HAP-1 (cell line): ENCODE measurements around the gene CBFA2T3.

Source experiments
- DNase-seq, 2 experiments: peaks; one replicate each; pipeline ENCODE4 v3.0.0-alpha.2; 2016 to 2020; ENCODE audit warnings: low spot score in 2 of 2
- H3K27me3 ChIP-seq: fragments of 250-450 bp; sonication (Bioruptor Pico); 2 replicates; pipeline ENCODE4 v1.5.1; 2020; ENCODE audit warnings: low read depth, mild to moderate bottlenecking, moderate library complexity
- H3K36me3 ChIP-seq: fragments of 250-450 bp; sonication (Bioruptor Pico); replicated peaks from 2 replicates; pipeline ENCODE4 v1.5.1; 2020; ENCODE audit warnings: mild to moderate bottlenecking
- H3K4me1 ChIP-seq: fragments of 250-450 bp; sonication (Bioruptor Pico); 2 replicates; pipeline ENCODE4 v1.5.1; 2020; ENCODE audit warnings: mild to moderate bottlenecking
- H3K4me3 ChIP-seq: fragments of 250-450 bp; sonication (Bioruptor Pico); 2 replicates; pipeline ENCODE4 v1.5.1; 2020; ENCODE audit warnings: mild to moderate bottlenecking, moderate library complexity
- H3K9me3 ChIP-seq: fragments of 250-450 bp; sonication (Bioruptor Pico); 2 replicates; pipeline ENCODE4 v1.5.1; 2020; ENCODE audit warnings: mild to moderate bottlenecking, moderate library complexity
- in situ Hi-C: fragments of 300-500 bp; cut with MboI; formaldehyde crosslinking; loops from 3 replicates; pipeline ENCODE4 v1.14.3; 2020; ENCODE audit warnings: low sequenced_read_pairs, inconsistent platforms, mixed read lengths

The CBFA2T3 gene

GRCh38 chr16:88943131-88943664, 33.8 kb downstream of the CBFA2T3 start:
- in situ Hi-C loops: no loop called here
- H3K4me1 ChIP-seq: no peaks in the 10 kb centered on the region
- no peak for DNase-seq
- no peaks in the 10 kb centered on the region for H3K36me3 ChIP-seq
- no peaks in the 10 kb centered on the region for H3K9me3 ChIP-seq
- no peak overlapping the region for H3K4me3 ChIP-seq
- peaks cover 48% of the 10 kb centered on the region for H3K27me3 ChIP-seq

GRCh38 chr16:88941913-88942909, 34.8 kb downstream of the CBFA2T3 start:
- Histone ChIP-seq H3K36me3 (no peaks in the 10 kb centered on the region), H3K4me1 (no peaks in the 10 kb centered on the region), H3K27me3 (peaks cover 56% of the 10 kb centered on the region), H3K9me3 (no peaks in the 10 kb centered on the region), H3K4me3 (no peak overlapping the region)
- in situ Hi-C loops: no loop called here
- DNase-seq: peak; percentile 14 to 72

- H3K27me3 ChIP-seq: peaks cover 66% of the 10 kb centered on the region
- no peak overlapping the region for H3K4me3 ChIP-seq
- no peak for DNase-seq
- no peaks in the 10 kb centered on the region for H3K36me3 ChIP-seq
- no peaks in the 10 kb centered on the region for H3K9me3 ChIP-seq
- no peaks in the 10 kb centered on the region for H3K4me1 ChIP-seq
- in situ Hi-C loops: no loop called here
Observed at GRCh38 chr16:88940862-88941817, 35.9 kb downstream of the CBFA2T3 start.

GRCh38 chr16:88939972-88940861, 36.8 kb downstream of the CBFA2T3 start:
- in situ Hi-C loops: loop anchor here (10.0 kb wide), 1 partner anchor 225 kb away; no protein-coding TSS in a partner anchor
- Histone ChIP-seq H3K9me3 (no peaks in the 10 kb centered on the region), H3K4me3 (no peak overlapping the region), H3K36me3 (no peaks in the 10 kb centered on the region), H3K4me1 (no peaks in the 10 kb centered on the region), H3K27me3 (peaks cover 68% of the 10 kb centered on the region)
- no peak for DNase-seq

- H3K4me3 ChIP-seq: no peak overlapping the region
- no peaks in the 10 kb centered on the region for H3K4me1 ChIP-seq
- in situ Hi-C loops: loop anchor here (10.0 kb wide), 1 partner anchor 225 kb away; no protein-coding TSS in a partner anchor
- no peak for DNase-seq
- peaks cover 67% of the 10 kb centered on the region for H3K27me3 ChIP-seq
- H3K9me3 ChIP-seq: no peaks in the 10 kb centered on the region
- no peaks in the 10 kb centered on the region for H3K36me3 ChIP-seq
Observed at GRCh38 chr16:88939245-88939971, 37.6 kb downstream of the CBFA2T3 start.

GRCh38 chr16:88938777-88939244, 38.2 kb downstream of the CBFA2T3 start:
- H3K4me3 ChIP-seq: no peak overlapping the region
- in situ Hi-C loops: loop anchor here (10.0 kb wide), 1 partner anchor 226 kb away; no protein-coding TSS in a partner anchor

GRCh38 chr16:88938119-88938776, 38.8 kb downstream of the CBFA2T3 start:
- H3K4me1 ChIP-seq: no peaks in the 10 kb centered on the region
- no peaks in the 10 kb centered on the region for H3K9me3 ChIP-seq
- H3K27me3 ChIP-seq: peaks cover 67% of the 10 kb centered on the region
- H3K4me3 ChIP-seq: no peak overlapping the region
- no peaks in the 10 kb centered on the region for H3K36me3 ChIP-seq
- no peak for DNase-seq
- in situ Hi-C loops: loop anchor here (10.0 kb wide), 1 partner anchor 227 kb away; no protein-coding TSS in a partner anchor

More at GRCh38 chr16:88938777-88939244, 38.2 kb downstream of the CBFA2T3 start:
- DNase-seq: no peak
- Histone ChIP-seq H3K4me1 (no peaks in the 10 kb centered on the region), H3K27me3 (peaks cover 67% of the 10 kb centered on the region), H3K9me3 (no peaks in the 10 kb centered on the region), H3K36me3 (no peaks in the 10 kb centered on the region)

GRCh38 chr16:88937206-88937621, 39.8 kb downstream of the CBFA2T3 start:
- Histone ChIP-seq H3K27me3 (peaks cover 61% of the 10 kb centered on the region), H3K9me3 (no peaks in the 10 kb centered on the region), H3K36me3 (no peaks in the 10 kb centered on the region), H3K4me3 (no peak overlapping the region), H3K4me1 (no peaks in the 10 kb centered on the region)
- no peak for DNase-seq
- in situ Hi-C loops: loop anchor here (10.0 kb wide), 1 partner anchor 228 kb away; no protein-coding TSS in a partner anchor

- H3K4me1 ChIP-seq: no peaks in the 10 kb centered on the region
- in situ Hi-C loops: loop anchor here (10.0 kb wide), 1 partner anchor 228 kb away; no protein-coding TSS in a partner anchor
- no peaks in the 10 kb centered on the region for H3K36me3 ChIP-seq
- peaks cover 58% of the 10 kb centered on the region for H3K27me3 ChIP-seq
- no peaks in the 10 kb centered on the region for H3K9me3 ChIP-seq
- no peak for DNase-seq
- no peak overlapping the region for H3K4me3 ChIP-seq
Observed at GRCh38 chr16:88936556-88937205, 40.3 kb downstream of the CBFA2T3 start.

- H3K9me3 ChIP-seq: no peaks in the 10 kb centered on the region
- H3K36me3 ChIP-seq: no peaks in the 10 kb centered on the region
- no peak for DNase-seq
- H3K4me1 ChIP-seq: no peaks in the 10 kb centered on the region
- H3K4me3 ChIP-seq: no peak overlapping the region
- peaks cover 58% of the 10 kb centered on the region for H3K27me3 ChIP-seq
- in situ Hi-C loops: loop anchor here (10.0 kb wide), 1 partner anchor 229 kb away; no protein-coding TSS in a partner anchor
Observed at GRCh38 chr16:88936008-88936555, 40.9 kb downstream of the CBFA2T3 start.
